ENCODE measurements around the gene GP1BB.

DNA sequence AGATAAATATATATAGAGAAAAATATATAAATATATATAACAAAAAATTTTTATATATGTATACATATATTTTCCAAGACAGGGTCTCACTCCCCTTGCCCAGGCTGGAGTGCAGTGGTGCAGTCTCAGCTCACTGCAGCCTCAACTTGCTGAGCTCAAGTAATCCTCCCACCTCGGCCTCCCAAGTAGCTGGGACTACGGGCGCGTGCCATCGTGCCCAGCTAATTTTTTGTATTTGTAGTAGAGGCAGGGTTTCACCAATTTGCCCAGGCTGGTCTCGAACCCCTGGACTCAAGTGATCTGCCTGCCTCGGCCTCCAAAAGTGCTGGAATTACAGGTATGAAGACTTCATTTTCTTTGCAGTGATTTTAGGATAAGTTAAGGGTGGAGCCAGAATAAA, 47.9 kb upstream of the GP1BB start:
- TF ChIP-seq, protein P1, sequence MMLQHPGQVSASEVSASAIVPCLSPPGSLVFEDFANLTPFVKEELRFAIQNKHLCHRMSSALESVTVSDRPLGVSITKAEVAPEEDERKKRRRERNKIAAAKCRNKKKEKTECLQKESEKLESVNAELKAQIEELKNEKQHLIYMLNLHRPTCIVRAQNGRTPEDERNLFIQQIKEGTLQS (CRISPR knock-in tag; conservative IDR thresholded peaks at IDR 0.05), result no peak
- TF ChIP-seq ZNF317 (CRISPR knock-in tag; IDR thresholded peaks at IDR 0.05; ENCODE audit: borderline replicate concordance, low read depth) (no peak), NFYB (CRISPR knock-in tag; conservative IDR thresholded peaks at IDR 0.05; ENCODE audit: low read depth) (no peak)
- TF ChIP-seq, protein P2, sequence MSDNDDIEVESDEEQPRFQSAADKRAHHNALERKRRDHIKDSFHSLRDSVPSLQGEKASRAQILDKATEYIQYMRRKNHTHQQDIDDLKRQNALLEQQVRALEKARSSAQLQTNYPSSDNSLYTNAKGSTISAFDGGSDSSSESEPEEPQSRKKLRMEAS (CRISPR knock-in tag; IDR thresholded peaks at IDR 0.05), result no peak
- TF ChIP-seq, protein P3, sequence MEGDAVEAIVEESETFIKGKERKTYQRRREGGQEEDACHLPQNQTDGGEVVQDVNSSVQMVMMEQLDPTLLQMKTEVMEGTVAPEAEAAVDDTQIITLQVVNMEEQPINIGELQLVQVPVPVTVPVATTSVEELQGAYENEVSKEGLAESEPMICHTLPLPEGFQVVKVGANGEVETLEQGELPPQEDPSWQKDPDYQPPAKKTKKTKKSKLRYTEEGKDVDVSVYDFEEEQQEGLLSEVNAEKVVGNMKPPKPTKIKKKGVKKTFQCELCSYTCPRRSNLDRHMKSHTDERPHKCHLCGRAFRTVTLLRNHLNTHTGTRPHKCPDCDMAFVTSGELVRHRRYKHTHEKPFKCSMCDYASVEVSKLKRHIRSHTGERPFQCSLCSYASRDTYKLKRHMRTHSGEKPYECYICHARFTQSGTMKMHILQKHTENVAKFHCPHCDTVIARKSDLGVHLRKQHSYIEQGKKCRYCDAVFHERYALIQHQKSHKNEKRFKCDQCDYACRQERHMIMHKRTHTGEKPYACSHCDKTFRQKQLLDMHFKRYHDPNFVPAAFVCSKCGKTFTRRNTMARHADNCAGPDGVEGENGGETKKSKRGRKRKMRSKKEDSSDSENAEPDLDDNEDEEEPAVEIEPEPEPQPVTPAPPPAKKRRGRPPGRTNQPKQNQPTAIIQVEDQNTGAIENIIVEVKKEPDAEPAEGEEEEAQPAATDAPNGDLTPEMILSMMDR (IDR thresholded peaks at IDR 0.05), result no peak
- TF ChIP-seq, protein P4, sequence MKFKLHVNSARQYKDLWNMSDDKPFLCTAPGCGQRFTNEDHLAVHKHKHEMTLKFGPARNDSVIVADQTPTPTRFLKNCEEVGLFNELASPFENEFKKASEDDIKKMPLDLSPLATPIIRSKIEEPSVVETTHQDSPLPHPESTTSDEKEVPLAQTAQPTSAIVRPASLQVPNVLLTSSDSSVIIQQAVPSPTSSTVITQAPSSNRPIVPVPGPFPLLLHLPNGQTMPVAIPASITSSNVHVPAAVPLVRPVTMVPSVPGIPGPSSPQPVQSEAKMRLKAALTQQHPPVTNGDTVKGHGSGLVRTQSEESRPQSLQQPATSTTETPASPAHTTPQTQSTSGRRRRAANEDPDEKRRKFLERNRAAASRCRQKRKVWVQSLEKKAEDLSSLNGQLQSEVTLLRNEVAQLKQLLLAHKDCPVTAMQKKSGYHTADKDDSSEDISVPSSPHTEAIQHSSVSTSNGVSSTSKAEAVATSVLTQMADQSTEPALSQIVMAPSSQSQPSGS (CRISPR knock-in tag; IDR thresholded peaks at IDR 0.05; ENCODE audit: borderline replicate concordance, low read depth), result no peak

Measured in WTC11 (cell line).